ENCODE data around the gene CELA2B.
"Not testable (repeated sequence)": the region's sequence is repeated elsewhere in the genome, so short reads cannot be mapped to it uniquely, and the experiment has no call there.

CELA2B gene

GRCh38 chr1:15510611-15511405, 34.9 kb downstream of the CELA2B start (continued):
- TF ChIP-seq CREB5 (CRISPR knock-in tag; IDR thresholded peaks at IDR 0.05; ENCODE audit: low read depth) (no peak), ZNF565 (CRISPR knock-in tag; conservative IDR thresholded peaks at IDR 0.05; ENCODE audit: low read depth) (no peak), ZNF8 (CRISPR knock-in tag; IDR thresholded peaks at IDR 0.05) (no peak), BACH2 (CRISPR knock-in tag; IDR thresholded peaks at IDR 0.05; ENCODE audit: borderline replicate concordance) (no peak), PATZ1 (CRISPR knock-in tag; IDR thresholded peaks at IDR 0.05; ENCODE audit: borderline replicate concordance) (no peak), TCF4 (CRISPR knock-in tag; IDR thresholded peaks at IDR 0.05; ENCODE audit: borderline replicate concordance) (no peak), ZFP30 (CRISPR knock-in tag; IDR thresholded peaks at IDR 0.05) (no peak)

- ATAC-seq, result no peak
- TF ChIP-seq ZC3H10 (CRISPR knock-in tag; IDR thresholded peaks at IDR 0.05), result no peak
Observed at GRCh38 chr1:15513192-15513591, 37.3 kb downstream of the CELA2B start.

- no peak for ATAC-seq
- TF ChIP-seq BACH2 (CRISPR knock-in tag; IDR thresholded peaks at IDR 0.05; ENCODE audit: borderline replicate concordance) (no peak), ZNF565 (CRISPR knock-in tag; conservative IDR thresholded peaks at IDR 0.05; ENCODE audit: low read depth) (no peak), CSRNP3 (CRISPR knock-in tag; IDR thresholded peaks at IDR 0.05) (no peak), CREB5 (CRISPR knock-in tag; IDR thresholded peaks at IDR 0.05; ENCODE audit: low read depth) (no peak), PPARA (CRISPR knock-in tag; IDR thresholded peaks at IDR 0.05; ENCODE audit: borderline replicate concordance) (no peak), ZC3H10 (CRISPR knock-in tag; IDR thresholded peaks at IDR 0.05) (no peak), ZNF70 (CRISPR knock-in tag; IDR thresholded peaks at IDR 0.05) (no peak), PATZ1 (CRISPR knock-in tag; IDR thresholded peaks at IDR 0.05; ENCODE audit: borderline replicate concordance) (no peak), ZNF8 (CRISPR knock-in tag; IDR thresholded peaks at IDR 0.05) (no peak), CSDC2 (CRISPR knock-in tag; IDR thresholded peaks at IDR 0.05) (no peak)
Observed at GRCh38 chr1:15513919-15514318, 38.0 kb downstream of the CELA2B start.

GRCh38 chr1:15514557-15514956, 38.7 kb downstream of the CELA2B start:
- not testable (repeated sequence) for ATAC-seq

GRCh38 chr1:15515022-15515663, 39.2 kb downstream of the CELA2B start:
- no peak; the same call in 2 of the 3 replicates for ATAC-seq
- TF ChIP-seq ZFP3 (CRISPR knock-in tag; IDR thresholded peaks at IDR 0.05), result no peak
- TF ChIP-seq ZFP30 (CRISPR knock-in tag; IDR thresholded peaks at IDR 0.05), result no peak
- TF ChIP-seq CREB5 (CRISPR knock-in tag; IDR thresholded peaks at IDR 0.05; ENCODE audit: low read depth), result no peak
- no peak for TF ChIP-seq GLIS3 (CRISPR knock-in tag; IDR thresholded peaks at IDR 0.05)
- no peak for TF ChIP-seq POU6F1 (CRISPR knock-in tag; IDR thresholded peaks at IDR 0.05; ENCODE audit: borderline replicate concordance, low read depth)
- no peak for TF ChIP-seq TSHZ2 (CRISPR knock-in tag; IDR thresholded peaks at IDR 0.05)
- TF ChIP-seq ZC3H10 (CRISPR knock-in tag; IDR thresholded peaks at IDR 0.05), result no peak
